Central memory CD8-positive, alpha-beta T cell (primary cell): ENCODE measurements around the gene SPATA46.
A peak's percentile ranks its signal among the peaks of the same experiment; 100 is the strongest.
"Not testable (repeated sequence)": the region's sequence is repeated elsewhere in the genome, so short reads cannot be mapped to it uniquely, and the experiment has no call there.

Experiments
- ATAC-seq: fragments of 150-1000 bp; cut with Tn5 transposase; replicated peaks from 2 replicates; pipeline ENCODE4 v1.10.0; 2022; ENCODE audit warnings: mild to moderate bottlenecking, moderate FRiP score, moderate number of reproducible peaks; ENCODE audit not compliant: poor library complexity, severe bottlenecking; ENCODE audit errors: extremely low read depth
- DNase-seq, 2 donors: peaks; one replicate each; pipeline ENCODE4 v3.0.0; 2021; ENCODE audit warnings: low spot score in 2 of 2
- H3K27ac Mint-ChIP-seq: one replicate; pipeline ENCODE4 v1.8.0; 2022; ENCODE audit warnings: low read depth, mild to moderate bottlenecking, moderate library complexity, mixed read lengths
- H3K27me3 Mint-ChIP-seq: one replicate; pipeline ENCODE4 v1.8.0; 2022; ENCODE audit warnings: mixed read lengths
- H3K36me3 Mint-ChIP-seq: one replicate; pipeline ENCODE4 v1.8.0; 2022; ENCODE audit warnings: mild to moderate bottlenecking, moderate library complexity, mixed read lengths; ENCODE audit not compliant: insufficient read depth
- H3K4me1 Mint-ChIP-seq: one replicate; pipeline ENCODE4 v1.8.0; 2022; ENCODE audit warnings: mixed read lengths
- H3K4me3 Mint-ChIP-seq: one replicate; pipeline ENCODE4 v1.8.0; 2022; ENCODE audit warnings: mild to moderate bottlenecking, moderate library complexity, mixed read lengths
- H3K9me3 Mint-ChIP-seq: one replicate; pipeline ENCODE4 v1.8.0; 2022; ENCODE audit warnings: mixed read lengths

SPATA46 gene

DNA sequence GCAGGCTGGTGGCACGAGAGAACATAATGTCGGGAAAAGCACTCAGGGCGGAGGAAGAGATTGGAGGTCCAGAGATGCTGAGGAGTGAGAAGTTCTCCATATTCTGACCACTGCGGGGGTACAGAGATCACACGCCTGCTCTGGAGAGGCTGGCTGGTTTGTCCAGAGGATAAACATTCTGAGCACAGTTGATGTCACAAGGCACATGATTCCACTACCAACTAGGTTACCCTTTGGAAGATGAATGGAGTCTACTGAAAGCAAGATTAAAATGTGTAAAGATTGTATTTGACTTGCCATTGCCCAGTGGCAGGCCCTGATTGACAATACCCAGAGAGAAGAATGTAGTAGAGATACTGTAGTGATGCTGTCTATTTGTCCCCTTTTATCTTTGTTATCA is at the start of gene SPATA46:
SPATA46 (minus strand) TSS at position 164 of the 400 bp plus-strand sequence; CDS start at position 100, 64 bp downstream.
- Mint-ChIP-seq H3K4me3 (no peak within 1 kb of the TSS), H3K4me1 (no peaks in the 10 kb centered on the region), H3K27ac (no peak within 1 kb of the TSS), H3K27me3 (no peaks in the 10 kb centered on the region), H3K9me3 (no peaks in the 10 kb centered on the region), H3K36me3 (no peaks in the 10 kb centered on the region)
- no peak for DNase-seq
- ATAC-seq: no peak

DNA sequence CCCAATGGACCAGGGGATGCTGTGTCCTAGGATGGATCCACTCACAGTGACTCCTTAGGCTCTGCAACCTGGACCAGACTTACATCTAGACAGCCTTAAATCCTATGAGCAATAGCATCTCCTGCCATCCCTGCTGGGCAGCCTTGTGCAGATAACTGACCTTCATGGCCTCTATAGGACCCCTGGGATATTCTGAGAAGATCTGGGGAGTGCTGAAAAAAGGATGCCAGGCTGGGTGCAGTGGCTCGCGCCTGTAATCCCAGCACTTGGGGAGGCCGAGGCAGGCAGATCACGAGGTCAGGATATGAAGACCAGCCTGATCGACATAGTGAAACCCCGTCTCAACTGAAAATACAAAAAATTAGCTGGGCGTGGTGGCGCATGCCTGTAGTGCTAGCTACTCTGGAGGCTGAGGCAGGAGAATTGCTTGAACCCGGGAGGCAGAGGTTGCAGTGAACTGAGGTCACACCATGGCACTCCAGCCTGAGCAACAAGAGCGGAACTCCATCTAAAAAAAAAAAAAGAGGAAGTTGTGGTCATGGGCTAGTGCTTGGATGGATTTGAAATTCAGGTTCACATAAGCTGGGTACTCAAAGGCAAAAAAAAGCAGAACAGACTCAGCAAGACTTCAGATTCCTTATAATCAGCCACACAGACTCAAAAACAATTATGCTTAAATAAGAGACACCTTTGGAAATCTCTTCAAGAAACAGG is 46.2 kb upstream of the SPATA46 start:
- peaks cover 76% of the 10 kb centered on the region for H3K27me3 Mint-ChIP-seq
- H3K4me3 Mint-ChIP-seq: no peak overlapping the region
- H3K4me1 Mint-ChIP-seq: no peaks in the 10 kb centered on the region
- DNase-seq (no peak), ATAC-seq (no peak)
- H3K27ac Mint-ChIP-seq: no peak overlapping the region
- H3K36me3 Mint-ChIP-seq: no peaks in the 10 kb centered on the region
- no peaks in the 10 kb centered on the region for H3K9me3 Mint-ChIP-seq

DNA sequence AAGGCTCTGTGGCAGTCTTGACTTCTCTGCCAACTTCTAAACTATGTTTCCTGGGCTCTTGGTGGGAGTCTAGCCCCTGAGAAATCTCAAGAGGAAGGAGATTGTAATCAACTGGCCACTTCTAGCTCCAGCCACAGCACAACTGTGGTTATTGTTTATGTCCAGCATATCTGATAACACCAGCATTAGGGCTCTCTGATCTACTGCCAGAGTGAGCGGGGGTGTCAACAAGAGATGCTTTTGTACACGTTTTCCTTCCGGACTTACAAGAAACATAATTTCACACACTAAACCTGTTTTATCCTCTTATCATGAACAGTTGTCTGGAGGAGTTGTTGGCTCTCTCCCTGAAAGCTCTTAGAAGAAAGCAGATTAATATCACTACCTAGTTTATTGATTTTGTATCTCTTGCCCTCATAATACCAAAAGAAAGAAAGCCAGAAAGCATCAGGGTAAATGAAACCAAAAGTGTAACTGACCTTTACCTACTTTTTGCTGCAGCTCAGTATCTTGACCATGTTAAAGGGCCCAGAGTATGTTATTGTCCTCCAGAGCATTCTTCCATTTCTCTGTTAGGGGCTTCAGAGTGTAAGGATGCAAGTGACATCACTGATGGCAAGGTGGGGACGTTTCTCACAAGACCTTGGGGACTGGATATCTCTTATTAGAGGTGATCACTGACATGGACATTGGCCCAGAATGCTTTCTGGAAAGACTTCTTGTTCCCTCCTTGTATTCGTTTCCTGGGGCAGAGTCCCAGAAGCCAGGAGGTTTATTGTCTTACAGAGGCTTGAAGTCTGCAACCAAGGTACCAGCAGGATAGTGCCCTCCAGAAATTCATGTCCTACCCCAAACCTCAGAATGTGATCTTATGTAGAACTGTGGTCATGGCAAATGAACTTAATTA is 44.9 kb upstream of the SPATA46 start:
- peaks cover 89% of the 10 kb centered on the region for H3K27me3 Mint-ChIP-seq
- no peak overlapping the region for H3K27ac Mint-ChIP-seq
- no peaks in the 10 kb centered on the region for H3K36me3 Mint-ChIP-seq
- ATAC-seq (no peak), DNase-seq (no peak)
- no peaks in the 10 kb centered on the region for H3K9me3 Mint-ChIP-seq
- no peak overlapping the region for H3K4me3 Mint-ChIP-seq
- H3K4me1 Mint-ChIP-seq: no peaks in the 10 kb centered on the region

DNA sequence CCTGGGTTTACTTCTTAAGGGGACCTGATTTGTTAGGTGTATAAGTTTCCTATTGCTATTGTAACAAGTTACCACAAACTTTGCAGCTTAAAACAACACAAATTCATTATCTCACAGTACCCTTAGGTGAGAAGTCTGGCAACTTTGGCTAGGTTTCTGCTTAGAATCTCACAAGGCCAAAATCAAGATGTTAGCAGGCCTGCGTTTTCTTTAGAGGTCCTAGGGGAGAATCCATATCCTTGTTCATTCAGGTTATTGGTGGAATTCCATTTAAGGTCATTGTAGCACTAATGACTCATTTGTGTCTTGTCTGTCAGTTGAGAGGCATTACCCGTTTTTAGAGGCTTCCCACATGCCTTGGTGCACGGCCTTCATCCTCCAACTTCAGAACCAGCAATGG is 43.5 kb upstream of the SPATA46 start:
- Mint-ChIP-seq H3K4me1 (no peaks in the 10 kb centered on the region), H3K4me3 (no peak overlapping the region), H3K27ac (peak overlapping the region; percentile 50), H3K9me3 (no peaks in the 10 kb centered on the region), H3K27me3 (peaks cover 89% of the 10 kb centered on the region), H3K36me3 (no peaks in the 10 kb centered on the region)
- DNase-seq: no peak
- ATAC-seq: no peak

GRCh38 chr1:162419450-162419931 is 42.8 kb upstream of the SPATA46 start:
- not testable (repeated sequence) for ATAC-seq, H3K9me3 Mint-ChIP-seq, DNase-seq, H3K27ac Mint-ChIP-seq, H3K4me3 Mint-ChIP-seq, H3K36me3 Mint-ChIP-seq, H3K4me1 Mint-ChIP-seq
- peaks cover 85% of the 10 kb centered on the region for H3K27me3 Mint-ChIP-seq

DNA sequence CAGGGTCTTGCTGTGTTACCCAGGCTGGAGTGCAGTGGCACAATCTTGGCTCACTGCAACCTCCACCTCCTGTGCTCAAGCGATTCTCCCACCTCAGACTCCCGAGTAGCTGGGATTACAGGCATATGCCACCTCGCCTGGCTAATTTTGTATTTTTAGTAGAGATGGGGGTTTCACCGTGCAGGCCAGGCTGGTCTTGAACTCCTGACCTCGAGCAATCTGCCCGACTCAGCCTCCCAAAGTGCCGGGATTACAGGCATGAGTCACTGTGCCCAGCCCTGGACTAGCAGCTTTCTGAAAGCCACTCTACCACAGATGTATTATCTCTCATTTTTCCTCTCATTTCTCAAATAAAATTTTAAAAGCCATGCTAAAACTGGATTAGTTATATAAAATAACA is 41.9 kb upstream of the SPATA46 start:
- H3K4me1 Mint-ChIP-seq: not testable (repeated sequence)

DNA sequence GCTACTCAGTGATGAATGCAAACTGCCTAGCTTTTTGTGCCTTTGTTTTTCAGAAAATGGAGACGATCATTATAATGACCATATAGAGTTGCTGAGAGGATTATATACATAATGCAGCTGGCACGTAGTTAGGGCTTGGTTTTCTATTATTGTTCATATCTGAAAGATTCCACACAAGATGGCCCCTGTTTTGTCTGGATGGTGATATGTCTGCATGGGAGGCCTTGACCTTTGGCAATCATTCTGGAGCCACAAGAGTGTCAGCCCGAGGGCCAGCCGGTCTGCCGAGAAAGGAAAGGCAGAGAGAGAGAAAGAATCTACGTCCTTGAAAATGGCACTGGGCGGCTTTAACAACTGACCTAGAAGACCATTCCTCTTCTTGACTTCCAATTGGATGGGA is 41.0 kb upstream of the SPATA46 start:
- H3K36me3 Mint-ChIP-seq: no peaks in the 10 kb centered on the region
- no peak overlapping the region for H3K27ac Mint-ChIP-seq
- no peaks in the 10 kb centered on the region for H3K9me3 Mint-ChIP-seq
- ATAC-seq: no peak
- no peak for DNase-seq
- H3K27me3 Mint-ChIP-seq: peaks cover 75% of the 10 kb centered on the region
- H3K4me3 Mint-ChIP-seq: no peak overlapping the region
- no peaks in the 10 kb centered on the region for H3K4me1 Mint-ChIP-seq

More for the DNA sequence above, 41.9 kb upstream of the SPATA46 start:
- not testable (repeated sequence) for H3K4me3 Mint-ChIP-seq, H3K9me3 Mint-ChIP-seq, H3K36me3 Mint-ChIP-seq, DNase-seq, ATAC-seq, H3K27ac Mint-ChIP-seq
- peaks cover 78% of the 10 kb centered on the region for H3K27me3 Mint-ChIP-seq

DNA sequence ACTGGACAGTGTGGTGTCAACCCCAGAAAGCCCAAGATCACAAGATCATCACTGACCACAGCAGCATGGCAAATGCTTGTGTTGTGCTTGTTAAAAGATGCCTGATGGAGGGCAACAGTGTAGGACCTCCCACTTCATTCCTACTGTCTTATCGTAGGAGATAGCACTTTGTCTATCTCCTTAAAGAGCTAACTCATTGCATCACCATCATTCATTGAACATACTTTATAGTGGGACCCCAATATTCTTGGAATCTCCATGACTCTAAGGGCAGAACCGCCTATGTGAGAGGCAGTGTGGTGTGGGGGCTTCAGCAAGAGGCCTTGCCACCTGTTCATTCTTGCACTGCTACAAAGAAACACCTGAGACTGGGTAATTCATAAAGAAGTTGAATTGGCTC is 40.3 kb upstream of the SPATA46 start:
- H3K27me3 Mint-ChIP-seq: peaks cover 75% of the 10 kb centered on the region
- H3K36me3 Mint-ChIP-seq: no peaks in the 10 kb centered on the region
- no peak for DNase-seq
- H3K9me3 Mint-ChIP-seq: no peaks in the 10 kb centered on the region
- H3K4me3 Mint-ChIP-seq: no peak overlapping the region
- no peak for ATAC-seq
- no peak overlapping the region for H3K27ac Mint-ChIP-seq
- H3K4me1 Mint-ChIP-seq: no peaks in the 10 kb centered on the region

DNA sequence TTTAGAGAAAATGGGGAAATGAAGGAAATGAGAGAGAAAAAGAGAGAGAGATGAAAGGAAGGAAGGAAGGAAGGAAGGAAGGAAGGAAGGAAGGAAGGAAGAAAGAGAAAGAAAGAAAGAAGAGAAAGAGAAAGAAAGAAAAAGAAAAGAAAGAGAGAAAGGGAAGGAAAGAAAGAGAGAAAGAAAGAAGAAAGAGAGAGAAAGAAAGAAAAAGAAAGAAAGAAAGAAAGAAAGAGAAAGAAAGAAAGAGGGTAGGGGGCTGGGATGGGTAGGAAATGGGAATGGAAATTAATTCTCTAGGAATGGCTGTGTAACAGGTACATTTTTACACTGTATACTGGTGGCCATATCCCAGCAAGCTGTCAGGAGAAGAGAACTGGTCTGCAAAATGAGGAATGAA is 39.6 kb upstream of the SPATA46 start:
- Mint-ChIP-seq H3K27ac (no peak overlapping the region), H3K27me3 (peaks cover 75% of the 10 kb centered on the region)

DNA sequence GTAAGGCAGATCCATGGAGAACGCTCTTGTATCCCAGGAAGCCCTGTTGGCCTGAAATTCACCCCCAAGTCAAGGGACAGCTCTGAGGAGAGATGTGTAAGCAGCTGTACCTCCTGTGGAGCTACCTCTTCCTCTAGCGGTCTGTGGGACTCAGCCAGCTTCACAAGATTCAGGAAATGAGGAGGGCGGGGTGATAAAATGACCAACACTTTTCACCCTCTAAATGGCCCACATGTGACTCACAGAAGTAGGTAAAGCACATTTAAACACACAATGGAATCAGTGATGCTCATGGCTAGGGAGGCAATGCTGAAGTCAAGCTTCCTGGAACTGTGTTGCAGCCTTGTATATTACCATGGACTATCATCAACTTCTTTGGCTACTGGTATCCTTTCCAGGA is 35.3 kb upstream of the SPATA46 start, which contains the start of gene SH2D1B:
SH2D1B (minus strand) TSS at position 135 of the 400 bp plus-strand sequence; CDS start at position 15, 120 bp downstream.
- ATAC-seq (no peak), DNase-seq (no peak)
- Mint-ChIP-seq H3K36me3 (no peaks in the 10 kb centered on the region), H3K27me3 (peaks cover 60% of the 10 kb centered on the region), H3K27ac (no peak within 1 kb of the TSS), H3K4me3 (no peak within 1 kb of the TSS), H3K9me3 (no peaks in the 10 kb centered on the region), H3K4me1 (no peaks in the 10 kb centered on the region)

More for the DNA sequence above, 39.6 kb upstream of the SPATA46 start:
- ATAC-seq: no peak
- no peaks in the 10 kb centered on the region for H3K9me3 Mint-ChIP-seq
- no peaks in the 10 kb centered on the region for H3K36me3 Mint-ChIP-seq
- H3K4me3 Mint-ChIP-seq: no peak overlapping the region
- no peaks in the 10 kb centered on the region for H3K4me1 Mint-ChIP-seq
- no peak for DNase-seq

DNA sequence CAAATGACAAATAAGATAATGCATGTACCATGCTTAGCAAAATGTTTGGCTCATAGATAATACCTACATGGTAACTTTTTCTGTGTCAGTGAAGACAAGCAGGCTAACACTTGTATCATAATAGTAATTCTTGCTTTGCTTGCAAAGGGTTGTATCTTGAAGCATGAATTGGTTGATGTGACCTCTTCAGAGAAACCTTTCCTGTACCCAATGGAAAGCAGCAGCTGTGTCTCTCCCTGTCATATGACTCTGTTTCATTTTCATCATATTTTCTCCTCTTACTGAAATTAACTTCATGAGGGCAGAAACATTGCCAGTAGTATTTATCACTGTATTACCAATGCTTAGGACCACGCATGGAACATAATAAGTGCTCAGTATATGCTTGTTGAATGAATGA is 30.9 kb upstream of the SPATA46 start:
- ATAC-seq (no peak), DNase-seq (no peak)
- Mint-ChIP-seq H3K4me1 (no peaks in the 10 kb centered on the region), H3K4me3 (no peak overlapping the region), H3K27ac (no peak overlapping the region), H3K27me3 (peaks cover 47% of the 10 kb centered on the region), H3K9me3 (no peaks in the 10 kb centered on the region), H3K36me3 (no peaks in the 10 kb centered on the region)

DNA sequence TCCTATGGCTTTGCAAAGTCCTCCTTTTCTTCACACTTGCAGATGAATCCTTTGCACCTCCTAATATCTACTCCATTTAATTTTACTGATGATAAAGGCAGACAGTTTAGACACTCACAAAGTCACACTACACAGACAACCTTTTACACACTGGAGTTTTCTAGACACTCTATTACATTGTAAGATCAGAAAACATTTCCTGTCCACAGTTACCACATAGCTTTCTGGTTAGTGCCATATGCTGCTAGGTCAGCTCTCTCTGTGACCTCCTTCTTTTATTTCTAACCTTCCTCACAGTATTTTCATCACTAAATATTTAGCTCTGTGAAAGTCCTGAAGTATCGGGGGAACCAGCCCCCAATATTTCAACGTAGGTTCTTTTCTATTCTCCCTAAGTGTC is 30.2 kb upstream of the SPATA46 start:
- Mint-ChIP-seq H3K27me3 (peaks cover 44% of the 10 kb centered on the region), H3K36me3 (no peaks in the 10 kb centered on the region), H3K27ac (no peak overlapping the region), H3K9me3 (no peaks in the 10 kb centered on the region), H3K4me3 (no peak overlapping the region), H3K4me1 (no peaks in the 10 kb centered on the region)
- no peak for DNase-seq
- ATAC-seq: no peak
